Gastrocnemius medialis (tissue), 4 donors: Measurements from ENCODE around the gene TGFA. TPM values are rescaled to one million over a fixed set of nuclear protein-coding genes. Genes with fewer than 3 reads are reported as not detected.

Experiments
- ATAC-seq, 2 donors: fragments of 150-250 bp; one replicate each; pipeline ENCODE4 v1.9.1; 2016
- DNase-seq, 2 donors: peaks; one replicate each; pipeline ENCODE4 v3.0.0-alpha.2; 2019
- H3K27ac ChIP-seq, 4 donors: fragments of 200-600 bp; sonication (generic); 1 replicate in 1 of 4; 2 replicates in 3 of 4; pipeline ENCODE4 v1.5.1; 2016 to 2018; ENCODE audit warnings: mild to moderate bottlenecking in 2 of 4, moderate library complexity in 1 of 4
- H3K27me3 ChIP-seq, 3 donors: fragments of 200-600 bp; sonication (generic) in 2 of 3; 1 replicate in 1 of 3; 2 replicates in 2 of 3; pipeline versions ENCODE4 v1.5.1 to v1.6.0; 2016 to 2019; ENCODE audit warnings: mild to moderate bottlenecking in 1 of 3, moderate library complexity in 1 of 3
- H3K36me3 ChIP-seq, 2 donors: fragments of 200-600 bp; sonication (generic) in 1 of 2; one replicate each; pipeline ENCODE4 v1.5.1; 2017 to 2018
- H3K4me1 ChIP-seq, 2 donors: fragments of 200-600 bp; sonication (generic) in 1 of 2; one replicate each; pipeline ENCODE4 v1.5.1; 2016 to 2017; ENCODE audit warnings: mild to moderate bottlenecking in 2 of 2
- H3K4me3 ChIP-seq, 4 donors: fragments of 200-600 bp; sonication (generic) in 3 of 4; 1 replicate in 1 of 4; 2 replicates in 3 of 4; pipeline ENCODE4 v1.5.1; 2016 to 2019; ENCODE audit warnings: mild to moderate bottlenecking in 2 of 4
- H3K9me3 ChIP-seq, 3 donors: fragments of 200-600 bp; sonication (generic) in 2 of 3; 1 replicate in 1 of 3; 2 replicates in 2 of 3; pipeline ENCODE4 v1.5.1; 2016 to 2019
- CTCF ChIP-seq, 5 experiments: fragments of 450-650 bp in 3 of 5; fragments of 200-600 bp in 2 of 5; sonication (generic) in 2 of 5; IDR thresholded peaks in 4 of 5; conservative IDR thresholded peaks in 1 of 5; 1 replicate in 4 of 5; 2 replicates in 1 of 5; pipeline ENCODE4 v1.5.1; 2016 to 2019; ENCODE audit warnings: antibody characterized with exemption in 5 of 5, mild to moderate bottlenecking in 3 of 5, moderate library complexity in 3 of 5
- POLR2A ChIP-seq, 2 donors: fragments of 450-650 bp; IDR thresholded peaks; one replicate each; pipeline ENCODE4 v1.6.1; 2017; ENCODE audit warnings: antibody characterized with exemption in 2 of 2, mild to moderate bottlenecking in 2 of 2, moderate library complexity in 2 of 2
- in situ Hi-C, 4 donors: fragments of 200-750 bp; cut with MboI; loops; one replicate each; pipeline versions ENCODE4 v1.15.0 to v1.8.0; 2017; ENCODE audit warnings: low sequenced_read_pairs in 4 of 4
- intact Hi-C: fragments of 100-400 bp; cut with DNase I; formaldehyde crosslinking; loops from one replicate; pipeline ENCODE4 v1.15.1; 2023; ENCODE audit warnings: low total_unique reads
- total RNA-seq, 4 donors: library from RNA; depleted of rRNA; stranded (reverse); fragments of >200 nt; gene quantifications; one replicate each; pipeline versions ENCODE4 v1.1.0 to v1.2.3, GENCODE V29; 2016

Gene TGFA
- total RNA-seq, 4 donors from 2014 or later: 0.05 to 0.26 (median 0.18) TPM; not detected in 1

- intact Hi-C loops (no loop called here), in situ Hi-C loops (no loop called here)
- H3K9me3 ChIP-seq: no peaks in the 10 kb centered on the region
- no peak overlapping the region for H3K4me3 ChIP-seq
- H3K4me1 ChIP-seq: no peaks in the 10 kb centered on the region
- ATAC-seq (no peak), DNase-seq (no peak)
- H3K27ac ChIP-seq: no peak overlapping the region
- TF ChIP-seq POLR2A (IDR thresholded peaks at IDR 0.05): no peak
- no peak for TF ChIP-seq CTCF (IDR thresholded peaks at IDR 0.05 in 4 of 5, conservative IDR thresholded peaks at IDR 0.05 in 1 of 5)
- H3K36me3 ChIP-seq: no peaks in the 10 kb centered on the region
- no peaks in the 10 kb centered on the region for H3K27me3 ChIP-seq
These were observed 93.3 kb downstream of the TGFA start for GRCh38 chr2:70460333-70460732.

- H3K4me1 ChIP-seq: no peaks in the 10 kb centered on the region
- no peaks in the 10 kb centered on the region for H3K27me3 ChIP-seq
- no peak overlapping the region for H3K4me3 ChIP-seq
- H3K9me3 ChIP-seq: no peaks in the 10 kb centered on the region
- no peaks in the 10 kb centered on the region for H3K36me3 ChIP-seq
- ATAC-seq (no peak), DNase-seq (no peak)
- intact Hi-C loops (no loop called here), in situ Hi-C loops (no loop called here)
- H3K27ac ChIP-seq: no peak overlapping the region
- TF ChIP-seq CTCF (IDR thresholded peaks at IDR 0.05 in 4 of 5, conservative IDR thresholded peaks at IDR 0.05 in 1 of 5) (no peak), POLR2A (IDR thresholded peaks at IDR 0.05) (no peak)
These were observed 95.0 kb downstream of the TGFA start for GRCh38 chr2:70458661-70459060.

GRCh38 chr2:70456585-70457495 lies 96.8 kb downstream of the TGFA start:
- Histone ChIP-seq H3K27ac (no peak overlapping the region), H3K9me3 (no peaks in the 10 kb centered on the region), H3K27me3 (no peaks in the 10 kb centered on the region), H3K4me3 (no peak overlapping the region), H3K36me3 (no peaks in the 10 kb centered on the region), H3K4me1 (no peaks in the 10 kb centered on the region)
- DNase-seq: no peak
- no peak for ATAC-seq
- TF ChIP-seq CTCF (IDR thresholded peaks at IDR 0.05 in 4 of 5, conservative IDR thresholded peaks at IDR 0.05 in 1 of 5) (no peak), POLR2A (IDR thresholded peaks at IDR 0.05) (no peak)
- intact Hi-C loops (no loop called here), in situ Hi-C loops (no loop called here)

- Histone ChIP-seq H3K27me3 (no peaks in the 10 kb centered on the region), H3K4me3 (no peak overlapping the region), H3K9me3 (no peaks in the 10 kb centered on the region), H3K27ac (no peak overlapping the region), H3K36me3 (no peaks in the 10 kb centered on the region), H3K4me1 (no peaks in the 10 kb centered on the region)
- intact Hi-C loops: no loop called here
- TF ChIP-seq POLR2A (IDR thresholded peaks at IDR 0.05) (no peak), CTCF (IDR thresholded peaks at IDR 0.05 in 4 of 5, conservative IDR thresholded peaks at IDR 0.05 in 1 of 5) (no peak)
- in situ Hi-C loops: no loop called here
- DNase-seq (no peak), ATAC-seq (no peak)
These were observed 98.6 kb downstream of the TGFA start for GRCh38 chr2:70454936-70455544.
